SK-N-SH treated with all-trans-retinoic acid at 6 μM for 48 hours (cell line): ENCODE results near the gene ADARB2.

ENCODE experiments used
- ATAC-seq: fragments of 200-7000 bp; cut with Tn5 transposase; 3 replicates; pipeline ENCODE4 v1.9.1; 2020; ENCODE audit warnings: mild to moderate bottlenecking, moderate library complexity
- ARNTL ChIP-seq: fragments of 450-650 bp; formaldehyde crosslinking; IDR thresholded peaks from 2 replicates; pipeline ENCODE4 v1.5.0; 2020; ENCODE audit warnings: low read depth, mild to moderate bottlenecking, moderate library complexity, borderline replicate concordance
- BACH2 ChIP-seq: fragments of 250-450 bp; sonication (Bioruptor Pico); IDR thresholded peaks from 2 replicates; pipeline ENCODE4 v1.9.0; 2021; ENCODE audit warnings: mild to moderate bottlenecking, borderline replicate concordance
- CSDC2 ChIP-seq: fragments of 250-450 bp; sonication (Bioruptor Pico); IDR thresholded peaks from 2 replicates; pipeline ENCODE4 v1.5.0; 2020; ENCODE audit warnings: mild to moderate bottlenecking, moderate library complexity
- CSRNP3 ChIP-seq: fragments of 250-450 bp; sonication (Bioruptor Pico); IDR thresholded peaks from 2 replicates; pipeline ENCODE4 v1.5.1; 2021; ENCODE audit warnings: mild to moderate bottlenecking, moderate library complexity
- ESRRG ChIP-seq: fragments of 250-450 bp; sonication (Bioruptor Pico); IDR thresholded peaks from 2 replicates; pipeline ENCODE4 v1.6.1; 2021; ENCODE audit warnings: mild to moderate bottlenecking
- GLIS3 ChIP-seq: fragments of 250-450 bp; sonication (Bioruptor Pico); IDR thresholded peaks from 2 replicates; pipeline ENCODE4 v1.5.0; 2020; ENCODE audit warnings: mild to moderate bottlenecking, moderate library complexity
- ISL1 ChIP-seq: fragments of 250-450 bp; sonication (Bioruptor Pico); IDR thresholded peaks from 2 replicates; pipeline ENCODE4 v2.1.2; 2022; ENCODE audit warnings: mild to moderate bottlenecking, moderate library complexity
- OSR1 ChIP-seq: fragments of 250-450 bp; sonication (Bioruptor Pico); IDR thresholded peaks from 2 replicates; pipeline ENCODE4 v1.8.0; 2022; ENCODE audit warnings: moderate library complexity, mild to moderate bottlenecking, inconsistent platforms
- PATZ1 ChIP-seq: fragments of 250-450 bp; sonication (Bioruptor Pico); IDR thresholded peaks from 2 replicates; pipeline ENCODE4 v1.8.0; 2020; ENCODE audit warnings: mild to moderate bottlenecking, moderate library complexity, borderline replicate concordance
- POU6F1 ChIP-seq: fragments of 250-450 bp; sonication (Bioruptor Pico); IDR thresholded peaks from 2 replicates; pipeline ENCODE4 v1.8.0; 2021; ENCODE audit warnings: low read depth, mild to moderate bottlenecking, moderate library complexity, borderline replicate concordance
- PPARA ChIP-seq: fragments of 250-450 bp; sonication (Bioruptor Pico); IDR thresholded peaks from 2 replicates; pipeline ENCODE4 v1.5.0; 2020; ENCODE audit warnings: mild to moderate bottlenecking, borderline replicate concordance
- RARB ChIP-seq: fragments of 250-450 bp; sonication (Bioruptor Pico); IDR thresholded peaks from 2 replicates; pipeline ENCODE4 v1.8.0; 2021; ENCODE audit warnings: mild to moderate bottlenecking, moderate library complexity
- SNAI2 ChIP-seq: fragments of 250-450 bp; sonication (Bioruptor Pico); IDR thresholded peaks from 2 replicates; pipeline ENCODE4 v1.5.0; 2020; ENCODE audit warnings: mild to moderate bottlenecking, moderate library complexity
- TCF4 ChIP-seq: fragments of 250-450 bp; sonication (Bioruptor Pico); IDR thresholded peaks from 2 replicates; pipeline ENCODE4 v1.8.0; 2021; ENCODE audit warnings: mild to moderate bottlenecking, moderate library complexity, borderline replicate concordance
- TOX ChIP-seq: fragments of 250-450 bp; sonication (Bioruptor Pico); IDR thresholded peaks from 2 replicates; pipeline ENCODE4 v1.8.0; 2021; ENCODE audit warnings: mild to moderate bottlenecking, moderate library complexity, borderline replicate concordance
- TSHZ2 ChIP-seq: fragments of 250-450 bp; sonication (Bioruptor Pico); IDR thresholded peaks from 2 replicates; pipeline ENCODE4 v1.5.0; 2020; ENCODE audit warnings: mild to moderate bottlenecking, moderate library complexity
- ZFP3 ChIP-seq: fragments of 250-450 bp; sonication (Bioruptor Pico); IDR thresholded peaks from 2 replicates; pipeline ENCODE4 v1.5.0; 2020; ENCODE audit warnings: mild to moderate bottlenecking, moderate library complexity
- ZFP30 ChIP-seq: fragments of 450-650 bp; formaldehyde crosslinking; IDR thresholded peaks from 2 replicates; pipeline ENCODE4 v1.5.0; 2022; ENCODE audit warnings: mild to moderate bottlenecking, moderate library complexity
- ZNF565 ChIP-seq: fragments of 450-650 bp; formaldehyde crosslinking; conservative IDR thresholded peaks from 2 replicates; pipeline ENCODE4 v1.5.0; 2020; ENCODE audit warnings: low read depth, mild to moderate bottlenecking, moderate library complexity
- ZNF70 ChIP-seq: fragments of 450-650 bp; formaldehyde crosslinking; IDR thresholded peaks from 2 replicates; pipeline ENCODE4 v1.5.0; 2020; ENCODE audit warnings: mild to moderate bottlenecking, moderate library complexity
- ZNF8 ChIP-seq: fragments of 450-650 bp; formaldehyde crosslinking; IDR thresholded peaks from 2 replicates; pipeline ENCODE4 v1.5.0; 2020; ENCODE audit warnings: mild to moderate bottlenecking, moderate library complexity
- TF ChIP-seq, protein P1 (sequence below): fragments of 250-450 bp; sonication (Bioruptor Pico); IDR thresholded peaks from 2 replicates; pipeline ENCODE4 v1.5.1; 2020; ENCODE audit warnings: low read depth, mild to moderate bottlenecking, moderate library complexity

Gene ADARB2

GRCh38 chr10:1194161-1194560 is 543.2 kb downstream of the ADARB2 start:
- ATAC-seq: no peak
- TF ChIP-seq TCF4 (CRISPR knock-in tag) (no peak), ZNF70 (CRISPR knock-in tag) (no peak), RARB (CRISPR knock-in tag) (no peak), ISL1 (CRISPR knock-in tag) (no peak), ZNF565 (no peak), PATZ1 (no peak), GLIS3 (CRISPR knock-in tag) (no peak), ESRRG (no peak), TSHZ2 (no peak), ZFP30 (CRISPR knock-in tag) (no peak), BACH2 (CRISPR knock-in tag) (no peak), ZFP3 (CRISPR knock-in tag) (no peak), POU6F1 (no peak), TOX (no peak), CSRNP3 (no peak), ARNTL (no peak), ZNF8 (no peak), PPARA (CRISPR knock-in tag) (no peak), CSDC2 (CRISPR knock-in tag) (no peak)
- TF ChIP-seq, protein P1, sequence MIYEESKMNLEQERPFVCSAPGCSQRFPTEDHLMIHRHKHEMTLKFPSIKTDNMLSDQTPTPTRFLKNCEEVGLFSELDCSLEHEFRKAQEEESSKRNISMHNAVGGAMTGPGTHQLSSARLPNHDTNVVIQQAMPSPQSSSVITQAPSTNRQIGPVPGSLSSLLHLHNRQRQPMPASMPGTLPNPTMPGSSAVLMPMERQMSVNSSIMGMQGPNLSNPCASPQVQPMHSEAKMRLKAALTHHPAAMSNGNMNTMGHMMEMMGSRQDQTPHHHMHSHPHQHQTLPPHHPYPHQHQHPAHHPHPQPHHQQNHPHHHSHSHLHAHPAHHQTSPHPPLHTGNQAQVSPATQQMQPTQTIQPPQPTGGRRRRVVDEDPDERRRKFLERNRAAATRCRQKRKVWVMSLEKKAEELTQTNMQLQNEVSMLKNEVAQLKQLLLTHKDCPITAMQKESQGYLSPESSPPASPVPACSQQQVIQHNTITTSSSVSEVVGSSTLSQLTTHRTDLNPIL (CRISPR knock-in tag): no peak

DNA sequence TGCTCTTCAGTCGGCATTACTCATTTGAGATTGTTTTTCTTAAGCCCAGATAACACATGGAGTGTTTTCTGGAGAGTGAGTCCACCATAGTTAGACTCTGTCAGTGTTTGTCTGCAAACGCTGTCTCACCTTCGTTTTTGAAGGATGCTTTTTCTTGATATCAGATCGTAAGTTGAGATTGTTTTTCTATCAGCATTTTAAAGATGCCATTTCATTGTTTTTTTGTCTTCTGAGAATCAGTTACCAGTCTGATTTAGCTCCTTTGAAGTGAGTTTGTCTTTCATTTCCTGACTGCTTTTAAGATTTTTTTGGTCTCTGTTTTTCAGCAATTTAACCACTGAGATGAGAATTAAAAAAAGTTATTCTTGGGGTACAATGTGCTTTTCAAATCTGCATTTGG is 543.8 kb downstream of the ADARB2 start:
- no peak for ATAC-seq
- no peak for TF ChIP-seq ESRRG
- TF ChIP-seq PPARA (CRISPR knock-in tag): no peak

DNA sequence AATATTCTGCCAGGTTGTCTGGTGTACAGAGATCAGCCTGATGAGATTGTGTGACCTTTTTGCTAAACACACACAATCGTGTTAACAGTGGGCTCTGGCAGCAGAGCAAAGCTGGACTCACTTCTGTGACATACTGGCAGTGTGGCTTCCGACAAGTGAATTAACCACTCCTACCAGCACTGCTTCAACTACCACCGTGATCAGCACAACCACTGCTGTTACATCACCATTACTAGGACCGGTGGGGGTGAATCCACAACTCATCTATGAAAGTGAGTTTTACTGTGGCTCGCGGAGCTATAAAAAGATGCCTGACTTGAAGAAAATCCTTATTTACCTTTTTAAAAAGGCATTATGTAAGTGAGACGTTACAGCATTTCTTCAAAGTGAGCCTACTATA is 545.6 kb downstream of the ADARB2 start:
- ATAC-seq: no peak
- TF ChIP-seq ZNF565: no peak
- no peak for TF ChIP-seq OSR1 (CRISPR knock-in tag)
- TF ChIP-seq RARB (CRISPR knock-in tag): no peak
- TF ChIP-seq SNAI2 (CRISPR knock-in tag): no peak

DNA sequence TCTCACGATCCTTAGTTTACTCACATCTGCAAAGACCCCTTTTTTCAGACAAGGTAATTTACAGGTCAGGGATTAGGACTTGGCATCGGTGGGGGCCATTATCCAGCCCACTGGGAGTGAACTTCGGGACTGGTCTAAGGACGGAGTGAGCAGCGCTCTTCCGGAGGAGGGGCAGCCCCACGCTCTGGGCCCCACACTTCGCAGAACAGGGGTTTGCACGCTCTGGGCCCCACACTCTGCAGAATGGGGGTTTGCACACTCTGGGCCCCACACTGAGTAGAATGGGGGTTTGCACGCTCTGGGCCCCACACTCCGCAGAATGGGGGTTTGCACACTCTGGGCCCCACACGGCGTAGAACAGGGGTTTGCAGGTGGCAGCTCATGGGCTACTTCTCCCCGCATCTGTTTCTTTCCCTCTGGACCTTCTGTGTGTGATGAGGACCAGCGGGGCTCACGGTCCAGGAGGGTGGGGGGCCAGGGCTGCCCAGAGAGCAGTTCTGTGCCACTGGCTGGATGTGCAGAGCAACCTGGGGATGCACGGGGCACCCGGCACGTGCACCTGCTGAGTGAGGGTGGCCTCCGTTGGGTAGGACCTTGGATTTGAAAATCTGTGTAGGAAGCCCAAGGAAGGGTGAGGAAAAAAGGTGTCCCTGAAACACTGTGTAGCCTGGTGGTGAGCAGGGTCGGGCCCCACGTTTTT is 546.4 kb downstream of the ADARB2 start:
- no peak for TF ChIP-seq SNAI2 (CRISPR knock-in tag)
- no peak for TF ChIP-seq CSDC2 (CRISPR knock-in tag)
- TF ChIP-seq OSR1 (CRISPR knock-in tag): no peak
- no peak for TF ChIP-seq RARB (CRISPR knock-in tag)
- no peak for TF ChIP-seq ARNTL
- TF ChIP-seq PATZ1: no peak
- TF ChIP-seq, protein P1 (CRISPR knock-in tag): no peak
- TF ChIP-seq TOX: no peak
- TF ChIP-seq, all 23 proteins: peak for 0
- ATAC-seq: no peak
